K562 (cell line): ENCODE data around the gene PTPRG. TPM values are rescaled to one million over a fixed set of nuclear protein-coding genes. Genes with fewer than 3 reads are reported as not detected.

ENCODE experiments used
- HIVEP1 ChIP-seq: fragments of 250-450 bp; sonication (Bioruptor Pico); IDR thresholded peaks from 2 replicates; pipeline ENCODE4 v1.4.0; 2020; ENCODE audit warnings: mild to moderate bottlenecking
- HNRNPUL1 ChIP-seq: fragments of 200-400 bp; formaldehyde crosslinking; IDR thresholded peaks from 2 replicates; pipeline ENCODE4 v1.6.1; 2017; ENCODE audit warnings: low read length
- NFE2L1 ChIP-seq: fragments of 450-650 bp; IDR thresholded peaks from 2 replicates; pipeline ENCODE4 v1.6.1; 2016; ENCODE audit warnings: missing genetic modification characterization, low read depth, mild to moderate bottlenecking, missing compliant biosample characterization, moderate library complexity, borderline replicate concordance
- POLR2B ChIP-seq: fragments of 450-650 bp; IDR thresholded peaks from 2 replicates; pipeline ENCODE4 v1.6.1; 2018; ENCODE audit warnings: low read depth; ENCODE audit not compliant: partially characterized antibody
- SREBF2 ChIP-seq: sonication (generic); formaldehyde crosslinking; IDR thresholded peaks from 2 replicates; pipeline ENCODE4 v1.4.0; 2020; ENCODE audit warnings: mild to moderate bottlenecking, missing genetic modification reagents
- SRF ChIP-seq, 2 experiments: fragments of 250-450, 450-650 bp in 1 of 2; sonication (Bioruptor Pico) in 1 of 2; sonication (generic) in 1 of 2; formaldehyde crosslinking; IDR thresholded peaks; 2 replicates each; pipeline versions ENCODE4 v1.5.0 to v1.5.1; 2020 to 2022; ENCODE audit warnings: mild to moderate bottlenecking in 1 of 2, missing genetic modification reagents in 1 of 2
- ZSCAN32 ChIP-seq: fragments of 450-650 bp; formaldehyde crosslinking; IDR thresholded peaks from 2 replicates; pipeline ENCODE4 v1.4.0; 2020; ENCODE audit warnings: mild to moderate bottlenecking, moderate library complexity
- polyA plus RNA-seq, 8 experiments: library from polyadenylated mRNA; depleted of rRNA in 4 of 8; stranded (reverse) in 5 of 8; unstranded in 3 of 8; fragments of >200 nt; fragmentation: Nextera tagmentation in 2 of 8; fragmentation: Illumina TruSeq in 1 of 8; extraction: Ambion mirVana in 2 of 8; extraction: Trizol in 1 of 8; gene quantifications; 2 replicates each; pipeline versions ENCODE4 v1.2.1 to v1.2.3, GENCODE V29; 2011 to 2014; ENCODE audit warnings: inconsistent platforms in 1 of 8, missing spikeins in 1 of 8
- total RNA-seq, 7 experiments: library from RNA; depleted of rRNA in 6 of 7; stranded (reverse); fragments of >200 nt in 6 of 7; fragmentation: Illumina TruSeq in 2 of 7; extraction: Trizol in 2 of 7; gene quantifications; 2 replicates each; pipeline versions ENCODE4 v1.2.1 to v1.2.3, GENCODE V29; 2011 to 2021; ENCODE audit warnings: low replicate concordance in 1 of 7
- TF ChIP-seq, protein P1 (sequence below): fragments of 450-650 bp; IDR thresholded peaks from 2 replicates; pipeline ENCODE4 v1.6.1; 2018; ENCODE audit warnings: mild to moderate bottlenecking, low read depth; ENCODE audit not compliant: partially characterized antibody
- TF ChIP-seq, protein P2 (sequence below): fragments of 450-650 bp; IDR thresholded peaks from 2 replicates; pipeline ENCODE4 v1.6.1; 2016; ENCODE audit warnings: low read depth, mild to moderate bottlenecking, moderate library complexity

The PTPRG gene
- total and polyA plus RNA-seq, 9 of the 15 experiments (the other 6 are each of a cell fraction or from before 2014, with no cell fraction given), result 0.16 TPM; not detected in 8

DNA sequence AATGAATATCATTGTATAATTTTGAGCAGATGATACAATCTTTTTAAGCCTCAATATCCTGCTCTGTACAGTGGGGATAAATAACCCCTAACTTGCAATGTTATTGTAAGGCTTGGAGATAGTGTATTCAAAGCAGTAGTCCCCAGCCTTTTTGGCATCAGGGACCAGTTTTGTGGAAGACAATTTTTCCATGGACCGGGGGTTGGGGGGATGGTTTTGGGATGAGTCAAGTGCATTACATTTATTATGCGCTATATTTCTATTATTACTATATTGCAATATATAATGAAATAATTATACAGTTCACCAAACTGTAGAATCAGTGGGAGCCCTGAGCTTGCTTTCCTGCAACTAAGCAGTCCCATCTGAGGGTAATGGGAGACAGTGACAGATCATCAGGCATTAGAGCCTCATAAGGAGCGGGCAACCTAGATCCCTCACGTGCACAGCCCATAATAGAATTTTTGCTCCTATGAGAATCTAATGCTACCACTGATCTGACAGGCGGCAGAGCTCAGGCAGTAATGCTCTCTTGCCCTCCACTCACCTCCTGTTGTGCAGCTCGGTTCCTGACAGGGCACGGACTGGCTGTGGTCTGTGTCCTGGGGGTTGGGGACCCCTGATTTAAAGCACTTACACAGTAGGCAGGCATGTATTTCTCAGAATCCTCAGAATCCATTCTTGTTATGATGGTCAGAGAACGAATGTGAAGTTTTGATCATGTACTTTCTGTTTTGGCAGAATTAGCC, 102.2 kb downstream of the PTPRG start (continued):
- no peak for TF ChIP-seq NFE2L1 (tag)
- TF ChIP-seq, protein P1, sequence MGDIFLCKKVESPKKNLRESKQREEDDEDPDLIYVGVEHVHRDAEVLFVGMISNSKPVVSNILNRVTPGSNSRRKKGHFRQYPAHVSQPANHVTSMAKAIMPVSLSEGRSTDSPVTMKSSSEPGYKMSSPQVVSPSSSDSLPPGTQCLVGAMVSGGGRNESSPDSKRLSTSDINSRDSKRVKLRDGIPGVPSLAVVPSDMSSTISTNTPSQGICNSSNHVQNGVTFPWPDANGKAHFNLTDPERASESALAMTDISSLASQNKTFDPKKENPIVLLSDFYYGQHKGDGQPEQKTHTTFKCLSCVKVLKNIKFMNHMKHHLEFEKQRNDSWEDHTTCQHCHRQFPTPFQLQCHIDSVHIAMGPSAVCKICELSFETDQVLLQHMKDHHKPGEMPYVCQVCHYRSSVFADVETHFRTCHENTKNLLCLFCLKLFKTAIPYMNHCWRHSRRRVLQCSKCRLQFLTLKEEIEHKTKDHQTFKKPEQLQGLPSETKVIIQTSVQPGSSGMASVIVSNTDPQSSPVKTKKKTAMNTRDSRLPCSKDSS, result no peak
- no peak for TF ChIP-seq ZSCAN32 (CRISPR knock-in tag)
- no peak for TF ChIP-seq POLR2B
- TF ChIP-seq, protein P2, sequence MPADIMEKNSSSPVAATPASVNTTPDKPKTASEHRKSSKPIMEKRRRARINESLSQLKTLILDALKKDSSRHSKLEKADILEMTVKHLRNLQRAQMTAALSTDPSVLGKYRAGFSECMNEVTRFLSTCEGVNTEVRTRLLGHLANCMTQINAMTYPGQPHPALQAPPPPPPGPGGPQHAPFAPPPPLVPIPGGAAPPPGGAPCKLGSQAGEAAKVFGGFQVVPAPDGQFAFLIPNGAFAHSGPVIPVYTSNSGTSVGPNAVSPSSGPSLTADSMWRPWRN, result no peak
- no peak for TF ChIP-seq HNRNPUL1
- TF ChIP-seq HIVEP1 (CRISPR knock-in tag), result no peak
- TF ChIP-seq SREBF2 (CRISPR knock-in tag), result no peak
- no peak for TF ChIP-seq SRF (CRISPR knock-in tag; IDR thresholded peaks at IDR 0.05)
